ENCODE measurements around the gene ARHGEF33.

- TF ChIP-seq, protein P1, sequence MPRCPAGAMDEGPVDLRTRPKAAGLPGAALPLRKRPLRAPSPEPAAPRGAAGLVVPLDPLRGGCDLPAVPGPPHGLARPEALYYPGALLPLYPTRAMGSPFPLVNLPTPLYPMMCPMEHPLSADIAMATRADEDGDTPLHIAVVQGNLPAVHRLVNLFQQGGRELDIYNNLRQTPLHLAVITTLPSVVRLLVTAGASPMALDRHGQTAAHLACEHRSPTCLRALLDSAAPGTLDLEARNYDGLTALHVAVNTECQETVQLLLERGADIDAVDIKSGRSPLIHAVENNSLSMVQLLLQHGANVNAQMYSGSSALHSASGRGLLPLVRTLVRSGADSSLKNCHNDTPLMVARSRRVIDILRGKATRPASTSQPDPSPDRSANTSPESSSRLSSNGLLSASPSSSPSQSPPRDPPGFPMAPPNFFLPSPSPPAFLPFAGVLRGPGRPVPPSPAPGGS (IDR thresholded peaks at IDR 0.05): no peak
- TF ChIP-seq CTCF (IDR thresholded peaks at IDR 0.05): no peak
These were observed 47.9 kb downstream of the ARHGEF33 start for GRCh38 chr2:38937548-38937947.

All from A549 (cell line).